Panc1 (cell line): ENCODE data around the gene SIRT5. TPM values are rescaled to one million over a fixed set of nuclear protein-coding genes. Genes with fewer than 3 reads are reported as not detected.

Source experiments
- ATAC-seq: fragments of 200-7000 bp; cut with Tn5 transposase; 2 replicates; pipeline ENCODE4 v1.9.1; 2020; ENCODE audit warnings: mild to moderate bottlenecking, moderate library complexity
- BruUV-seq: library from RNA; stranded (reverse); fragments of 400-500 nt; replicated peaks from 2 replicates; lab custom pipeline; 2021; lab: Mats Ljungman, UMichigan
- CTCF ChIA-PET: fragments of 300-600 bp; sonication (Branson Sonifier 250); formaldehyde crosslinking; loops from one replicate; lab custom pipeline; 2022; ENCODE audit warnings: antibody characterized with exemption; lab: Charles Lee
- POLR2A ChIA-PET: fragments of 300-600 bp; sonication (Branson Sonifier 250); formaldehyde crosslinking; loops from one replicate; lab custom pipeline; 2022; ENCODE audit warnings: antibody characterized with exemption; lab: Charles Lee
- DNase-seq: peaks from one replicate; pipeline ENCODE4 v3.0.0-alpha.2; 2010; ENCODE audit warnings: low read depth, low spot score
- H3K27ac ChIP-seq: 2 replicates; pipeline ENCODE4 v1.5.1; 2011; ENCODE audit warnings: mild to moderate bottlenecking, low read length, inconsistent platforms
- H3K27me3 ChIP-seq: fragments of 200-500 bp; sonication (Bioruptor generic); 2 replicates; pipeline ENCODE4 v1.6.0; 2014; ENCODE audit warnings: low read length, inconsistent platforms; ENCODE audit not compliant: control insufficient read depth, insufficient read depth
- H3K36me3 ChIP-seq: fragments of 200-500 bp; sonication (Bioruptor generic); 2 replicates; pipeline ENCODE4 v1.5.1; 2014; ENCODE audit warnings: inconsistent platforms, mild to moderate bottlenecking, low read length, moderate library complexity; ENCODE audit not compliant: control insufficient read depth, insufficient read depth
- H3K4me1 ChIP-seq: 2 replicates; pipeline ENCODE4 v1.5.1; 2011; ENCODE audit warnings: inconsistent platforms, mild to moderate bottlenecking, low read length, moderate library complexity; ENCODE audit not compliant: control insufficient read depth, insufficient read depth
- H3K4me3 ChIP-seq, 2 experiments: 2 replicates each; pipeline ENCODE4 v1.5.1; 2011 to 2012; ENCODE audit warnings: low read depth in 2 of 2, low read length in 2 of 2, mild to moderate bottlenecking in 2 of 2, inconsistent platforms in 1 of 2, moderate library complexity in 1 of 2
- H3K9me3 ChIP-seq: fragments of 200-500 bp; sonication (Bioruptor generic); 2 replicates; pipeline ENCODE4 v1.5.1; 2014; ENCODE audit warnings: low read depth, mild to moderate bottlenecking, inconsistent platforms, low read length, moderate library complexity; ENCODE audit not compliant: control insufficient read depth, insufficient read depth
- CTCF ChIP-seq: fragments of 450-650 bp; IDR thresholded peaks from 2 replicates; pipeline ENCODE4 v1.5.1; 2017; ENCODE audit warnings: mild to moderate bottlenecking
- POLR2AphosphoS5 ChIP-seq: IDR thresholded peaks from 2 replicates; pipeline ENCODE4 v1.6.1; 2012; ENCODE audit warnings: mild to moderate bottlenecking, low read depth, low read length, moderate library complexity
- SIN3A ChIP-seq: IDR thresholded peaks from 2 replicates; pipeline ENCODE4 v1.6.1; 2012; ENCODE audit warnings: low read depth, mild to moderate bottlenecking, low read length, moderate library complexity, borderline replicate concordance; ENCODE audit not compliant: insufficient read depth
- TCF7L2 ChIP-seq: IDR thresholded peaks from 2 replicates; pipeline ENCODE4 v1.6.1; 2011; ENCODE audit warnings: mild to moderate bottlenecking, low read depth, low read length, inconsistent platforms
- in situ Hi-C: cut with HindIII; loops from 2 replicates; pipeline ENCODE4 v1.10.0; 2016; ENCODE audit warnings: low sequenced_read_pairs, low pct_unique_long_range_greater_than_20kb
- intact Hi-C: fragments of 100-400 bp; cut with micrococcal nuclease; formaldehyde crosslinking; loops from one replicate; pipeline ENCODE4 v1.10.0; 2022; ENCODE audit not compliant: unreplicated experiment
- total RNA-seq: library from RNA; stranded (reverse); gene quantifications from one replicate; pipeline ENCODE4 v1.2.1, GENCODE V29; 2021; ENCODE audit not compliant: unreplicated experiment
- TF ChIP-seq, protein P1 (sequence below), 2 experiments: IDR thresholded peaks; 2 replicates each; pipeline ENCODE4 v1.6.1; 2011 to 2012; ENCODE audit warnings: low read depth in 2 of 2, control low read depth in 1 of 2, low read length in 1 of 2, mild to moderate bottlenecking in 1 of 2, moderate library complexity in 1 of 2; ENCODE audit not compliant: insufficient read depth in 1 of 2

The SIRT5 gene
- total RNA-seq, 1 experiment from 2014 or later: 11.0 TPM

DNA sequence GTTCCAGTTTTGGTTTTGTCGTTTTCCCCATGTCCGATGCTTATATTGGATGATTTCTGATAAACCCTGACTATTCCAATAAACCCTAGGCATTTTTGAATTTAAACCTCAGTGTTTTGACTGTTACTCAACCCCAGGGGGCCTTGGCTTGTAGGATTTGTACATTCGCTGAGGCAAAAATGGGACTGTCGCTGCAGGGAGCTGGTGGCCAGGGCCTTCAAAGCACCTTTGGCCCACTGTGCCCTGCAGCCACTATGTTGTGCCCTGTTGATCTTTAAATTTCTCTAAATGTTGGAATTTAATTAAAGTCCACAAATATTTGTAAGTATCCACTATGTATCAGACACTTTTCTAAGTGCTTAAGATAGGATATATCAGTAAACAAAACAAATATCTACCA, 31.2 kb downstream of the SIRT5 start:
- no TSS peak for BruUV-seq
- Histone ChIP-seq H3K27ac (no peak overlapping the region), H3K4me3 (no peak overlapping the region), H3K9me3 (no peaks in the 10 kb centered on the region), H3K36me3 (no peaks in the 10 kb centered on the region), H3K4me1 (no peaks in the 10 kb centered on the region), H3K27me3 (no peaks in the 10 kb centered on the region)
- POLR2A ChIA-PET: no interaction called here
- TF ChIP-seq CTCF (no peak), POLR2AphosphoS5 (no peak), SIN3A (no peak), TCF7L2 (no peak)
- TF ChIP-seq, protein P1, sequence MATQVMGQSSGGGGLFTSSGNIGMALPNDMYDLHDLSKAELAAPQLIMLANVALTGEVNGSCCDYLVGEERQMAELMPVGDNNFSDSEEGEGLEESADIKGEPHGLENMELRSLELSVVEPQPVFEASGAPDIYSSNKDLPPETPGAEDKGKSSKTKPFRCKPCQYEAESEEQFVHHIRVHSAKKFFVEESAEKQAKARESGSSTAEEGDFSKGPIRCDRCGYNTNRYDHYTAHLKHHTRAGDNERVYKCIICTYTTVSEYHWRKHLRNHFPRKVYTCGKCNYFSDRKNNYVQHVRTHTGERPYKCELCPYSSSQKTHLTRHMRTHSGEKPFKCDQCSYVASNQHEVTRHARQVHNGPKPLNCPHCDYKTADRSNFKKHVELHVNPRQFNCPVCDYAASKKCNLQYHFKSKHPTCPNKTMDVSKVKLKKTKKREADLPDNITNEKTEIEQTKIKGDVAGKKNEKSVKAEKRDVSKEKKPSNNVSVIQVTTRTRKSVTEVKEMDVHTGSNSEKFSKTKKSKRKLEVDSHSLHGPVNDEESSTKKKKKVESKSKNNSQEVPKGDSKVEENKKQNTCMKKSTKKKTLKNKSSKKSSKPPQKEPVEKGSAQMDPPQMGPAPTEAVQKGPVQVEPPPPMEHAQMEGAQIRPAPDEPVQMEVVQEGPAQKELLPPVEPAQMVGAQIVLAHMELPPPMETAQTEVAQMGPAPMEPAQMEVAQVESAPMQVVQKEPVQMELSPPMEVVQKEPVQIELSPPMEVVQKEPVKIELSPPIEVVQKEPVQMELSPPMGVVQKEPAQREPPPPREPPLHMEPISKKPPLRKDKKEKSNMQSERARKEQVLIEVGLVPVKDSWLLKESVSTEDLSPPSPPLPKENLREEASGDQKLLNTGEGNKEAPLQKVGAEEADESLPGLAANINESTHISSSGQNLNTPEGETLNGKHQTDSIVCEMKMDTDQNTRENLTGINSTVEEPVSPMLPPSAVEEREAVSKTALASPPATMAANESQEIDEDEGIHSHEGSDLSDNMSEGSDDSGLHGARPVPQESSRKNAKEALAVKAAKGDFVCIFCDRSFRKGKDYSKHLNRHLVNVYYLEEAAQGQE (IDR thresholded peaks at IDR 0.05; ENCODE audit: insufficient read depth in 1 of 2, low read depth in 2 of 2, low read length in 1 of 2): no peak
- ATAC-seq (no peak), DNase-seq (no peak)
- CTCF ChIA-PET: no interaction called here
- in situ Hi-C loops (no loop called here), intact Hi-C loops (no loop called here)

GRCh38 chr6:13611715-13612114, 37.3 kb downstream of the SIRT5 start:
- H3K4me1 ChIP-seq: peaks cover 11% of the 10 kb centered on the region; the same call in 1 of the 2 replicates
- TF ChIP-seq, protein P1 (IDR thresholded peaks at IDR 0.05; ENCODE audit: insufficient read depth in 1 of 2, low read depth in 2 of 2, low read length in 1 of 2): no peak
- TF ChIP-seq TCF7L2: no peak
- peaks cover 3% of the 10 kb centered on the region; the same call in 1 of the 2 replicates for H3K36me3 ChIP-seq
- intact Hi-C loops (no loop called here), in situ Hi-C loops (no loop called here)
- H3K4me3 ChIP-seq: no peak overlapping the region
- DNase-seq (no peak), ATAC-seq (no peak)
- ChIA-PET POLR2A (no interaction called here), CTCF (no interaction called here)
- no peaks in the 10 kb centered on the region for H3K27me3 ChIP-seq
- no TSS peak for BruUV-seq
- H3K27ac ChIP-seq: no peak overlapping the region
- no peaks in the 10 kb centered on the region for H3K9me3 ChIP-seq
